ENCODE results near the gene SDS.

SDS gene

GRCh38 chr12:113388351-113388750 lies 15.3 kb downstream of the SDS start:
- WGBS, 2 experiments (ENCODE audit: insufficient coverage in 2 of 2) = 93 to 95% methylated on average over 13 to 14 of the region's 14 CpGs
- Histone ChIP-seq H3K27ac (ENCODE audit: low read depth, low read length, severe bottlenecking) (no peak overlapping the region), H3K4me3 (ENCODE audit: extremely low read depth, insufficient read depth, low read length, poor library complexity, severe bottlenecking) (no peak overlapping the region), H3K4me1 (ENCODE audit: control insufficient read depth, insufficient read depth, low read length, poor library complexity, severe bottlenecking) (no peaks in the 10 kb centered on the region), H3K36me3 (ENCODE audit: control insufficient read depth, insufficient read depth, low read length) (peaks cover 23% of the 10 kb centered on the region), H3K9me3 (ENCODE audit: control insufficient read depth, low read length) (no peaks in the 10 kb centered on the region)

- Histone ChIP-seq H3K36me3 (ENCODE audit: control insufficient read depth, insufficient read depth, low read length) (peaks cover 23% of the 10 kb centered on the region), H3K4me3 (ENCODE audit: extremely low read depth, insufficient read depth, low read length, poor library complexity, severe bottlenecking) (no peak overlapping the region), H3K4me1 (ENCODE audit: control insufficient read depth, insufficient read depth, low read length, poor library complexity, severe bottlenecking) (no peaks in the 10 kb centered on the region), H3K27ac (ENCODE audit: low read depth, low read length, severe bottlenecking) (no peak overlapping the region), H3K9me3 (ENCODE audit: control insufficient read depth, low read length) (no peaks in the 10 kb centered on the region)
- 95 to 96% methylated on average over 2 to 10 of the region's 11 CpGs for WGBS, 2 experiments (ENCODE audit: insufficient coverage in 2 of 2)
Observed at GRCh38 chr12:113387631-113388030, 16.1 kb downstream of the SDS start.

- H3K4me1 ChIP-seq (ENCODE audit: control insufficient read depth, insufficient read depth, low read length, poor library complexity, severe bottlenecking) = no peaks in the 10 kb centered on the region
- no peak overlapping the region for H3K27ac ChIP-seq (ENCODE audit: low read depth, low read length, severe bottlenecking)
- no peaks in the 10 kb centered on the region for H3K9me3 ChIP-seq (ENCODE audit: control insufficient read depth, low read length)
- 97 to 98% methylated on average over 10 to 11 of the region's 12 CpGs for WGBS, 2 experiments (ENCODE audit: insufficient coverage in 2 of 2)
- H3K36me3 ChIP-seq (ENCODE audit: control insufficient read depth, insufficient read depth, low read length) = peaks cover 23% of the 10 kb centered on the region
- no peak overlapping the region for H3K4me3 ChIP-seq (ENCODE audit: extremely low read depth, insufficient read depth, low read length, poor library complexity, severe bottlenecking)
Observed at GRCh38 chr12:113386866-113387566, 16.7 kb downstream of the SDS start.

GRCh38 chr12:113385282-113385882 lies 18.3 kb downstream of the SDS start:
- peaks cover 5% of the 10 kb centered on the region for H3K4me1 ChIP-seq (ENCODE audit: control insufficient read depth, insufficient read depth, low read length, poor library complexity, severe bottlenecking)
- no peak overlapping the region for H3K4me3 ChIP-seq (ENCODE audit: extremely low read depth, insufficient read depth, low read length, poor library complexity, severe bottlenecking)
- no peak overlapping the region for H3K27ac ChIP-seq (ENCODE audit: low read depth, low read length, severe bottlenecking)
- 88 to 90% methylated on average over 5 to 6 of the region's 6 CpGs for WGBS, 2 experiments (ENCODE audit: insufficient coverage in 2 of 2)
- H3K36me3 ChIP-seq (ENCODE audit: control insufficient read depth, insufficient read depth, low read length) = peaks cover 26% of the 10 kb centered on the region
- no peaks in the 10 kb centered on the region for H3K9me3 ChIP-seq (ENCODE audit: control insufficient read depth, low read length)

- no peak overlapping the region for H3K4me3 ChIP-seq (ENCODE audit: extremely low read depth, insufficient read depth, low read length, poor library complexity, severe bottlenecking)
Observed at GRCh38 chr12:113384778-113385177, 18.9 kb downstream of the SDS start.

GRCh38 chr12:113382206-113382605 lies 21.5 kb downstream of the SDS start:
- 97 to 100% methylated on average over 2 to 3 of the region's 4 CpGs for WGBS, 2 experiments (ENCODE audit: insufficient coverage in 2 of 2)
- Histone ChIP-seq H3K4me1 (ENCODE audit: control insufficient read depth, insufficient read depth, low read length, poor library complexity, severe bottlenecking) (peaks cover 5% of the 10 kb centered on the region), H3K9me3 (ENCODE audit: control insufficient read depth, low read length) (no peaks in the 10 kb centered on the region), H3K27ac (ENCODE audit: low read depth, low read length, severe bottlenecking) (no peak overlapping the region), H3K36me3 (ENCODE audit: control insufficient read depth, insufficient read depth, low read length) (peaks cover 34% of the 10 kb centered on the region), H3K4me3 (ENCODE audit: extremely low read depth, insufficient read depth, low read length, poor library complexity, severe bottlenecking) (no peak overlapping the region)

More at GRCh38 chr12:113384778-113385177, 18.9 kb downstream of the SDS start:
- Histone ChIP-seq H3K27ac (ENCODE audit: low read depth, low read length, severe bottlenecking) (no peak overlapping the region), H3K36me3 (ENCODE audit: control insufficient read depth, insufficient read depth, low read length) (peaks cover 29% of the 10 kb centered on the region), H3K4me1 (ENCODE audit: control insufficient read depth, insufficient read depth, low read length, poor library complexity, severe bottlenecking) (peaks cover 5% of the 10 kb centered on the region), H3K9me3 (ENCODE audit: control insufficient read depth, low read length) (no peaks in the 10 kb centered on the region)
- WGBS, 2 experiments (ENCODE audit: insufficient coverage in 2 of 2) = 94 to 100% methylated on average over 2 to 13 of the region's 14 CpGs

GRCh38 chr12:113381220-113381619 lies 22.5 kb downstream of the SDS start:
- H3K4me1 ChIP-seq (ENCODE audit: control insufficient read depth, insufficient read depth, low read length, poor library complexity, severe bottlenecking) = peaks cover 5% of the 10 kb centered on the region
- H3K9me3 ChIP-seq (ENCODE audit: control insufficient read depth, low read length) = no peaks in the 10 kb centered on the region
- 81 to 100% methylated on average over 1 to 7 of the region's 11 CpGs for WGBS, 2 experiments (ENCODE audit: insufficient coverage in 2 of 2)
- H3K4me3 ChIP-seq (ENCODE audit: extremely low read depth, insufficient read depth, low read length, poor library complexity, severe bottlenecking) = no peak overlapping the region
- H3K27ac ChIP-seq (ENCODE audit: low read depth, low read length, severe bottlenecking) = no peak overlapping the region
- peaks cover 39% of the 10 kb centered on the region for H3K36me3 ChIP-seq (ENCODE audit: control insufficient read depth, insufficient read depth, low read length)

GRCh38 chr12:113378291-113378690 lies 25.4 kb downstream of the SDS start:
- Histone ChIP-seq H3K36me3 (ENCODE audit: control insufficient read depth, insufficient read depth, low read length) (peaks cover 38% of the 10 kb centered on the region), H3K4me3 (ENCODE audit: extremely low read depth, insufficient read depth, low read length, poor library complexity, severe bottlenecking) (no peak overlapping the region), H3K27ac (ENCODE audit: low read depth, low read length, severe bottlenecking) (no peak overlapping the region), H3K4me1 (ENCODE audit: control insufficient read depth, insufficient read depth, low read length, poor library complexity, severe bottlenecking) (peaks cover 5% of the 10 kb centered on the region), H3K9me3 (ENCODE audit: control insufficient read depth, low read length) (no peaks in the 10 kb centered on the region)
- WGBS, 2 experiments (ENCODE audit: insufficient coverage in 2 of 2) = 92 to 100% methylated on average over 1 to 2 of the region's 3 CpGs

GRCh38 chr12:113374823-113375428 lies 28.8 kb downstream of the SDS start:
- 87 to 100% methylated on average over 1 to 3 of the region's 4 CpGs for whole genome bisulfite sequencing, 2 experiments (ENCODE audit: insufficient coverage in 2 of 2)
- H3K27ac ChIP-seq (ENCODE audit: low read depth, low read length, severe bottlenecking) = no peak overlapping the region
- no peaks in the 10 kb centered on the region for H3K9me3 ChIP-seq (ENCODE audit: control insufficient read depth, low read length)
- H3K4me1 ChIP-seq (ENCODE audit: control insufficient read depth, insufficient read depth, low read length, poor library complexity, severe bottlenecking) = no peaks in the 10 kb centered on the region
- no peak overlapping the region for H3K4me3 ChIP-seq (ENCODE audit: extremely low read depth, insufficient read depth, low read length, poor library complexity, severe bottlenecking)
- H3K36me3 ChIP-seq (ENCODE audit: control insufficient read depth, insufficient read depth, low read length) = peaks cover 37% of the 10 kb centered on the region

- no peaks in the 10 kb centered on the region for H3K9me3 ChIP-seq (ENCODE audit: control insufficient read depth, low read length)
- no peak overlapping the region for H3K4me3 ChIP-seq (ENCODE audit: extremely low read depth, insufficient read depth, low read length, poor library complexity, severe bottlenecking)
- 95 to 97% methylated on average over 2 of the region's 3 CpGs for WGBS, 2 experiments (ENCODE audit: insufficient coverage in 2 of 2)
- no peaks in the 10 kb centered on the region for H3K4me1 ChIP-seq (ENCODE audit: control insufficient read depth, insufficient read depth, low read length, poor library complexity, severe bottlenecking)
- peaks cover 40% of the 10 kb centered on the region for H3K36me3 ChIP-seq (ENCODE audit: control insufficient read depth, insufficient read depth, low read length)
- no peak overlapping the region for H3K27ac ChIP-seq (ENCODE audit: low read depth, low read length, severe bottlenecking)
Observed at GRCh38 chr12:113373969-113374368, 29.7 kb downstream of the SDS start.

GRCh38 chr12:113373440-113373839 lies 30.2 kb downstream of the SDS start:
- WGBS, 2 experiments (ENCODE audit: insufficient coverage in 2 of 2) = 96 to 100% methylated on average over 1 to 3 of the region's 3 CpGs
- no peak overlapping the region for H3K4me3 ChIP-seq (ENCODE audit: extremely low read depth, insufficient read depth, low read length, poor library complexity, severe bottlenecking)
- H3K9me3 ChIP-seq (ENCODE audit: control insufficient read depth, low read length) = no peaks in the 10 kb centered on the region
- H3K27ac ChIP-seq (ENCODE audit: low read depth, low read length, severe bottlenecking) = no peak overlapping the region
- no peaks in the 10 kb centered on the region for H3K4me1 ChIP-seq (ENCODE audit: control insufficient read depth, insufficient read depth, low read length, poor library complexity, severe bottlenecking)
- H3K36me3 ChIP-seq (ENCODE audit: control insufficient read depth, insufficient read depth, low read length) = peaks cover 40% of the 10 kb centered on the region
